GM18909 (cell line): ENCODE results near the gene GPR42.
"Not testable (repeated sequence)": the region's sequence is repeated elsewhere in the genome, so short reads cannot be mapped to it uniquely, and the experiment has no call there.

Experiments used
- ATAC-seq: cut with Tn5 transposase; IDR thresholded peaks from one replicate; pipeline ENCODE4 v1.9.1; 2021; ENCODE audit warnings: mild to moderate bottlenecking; ENCODE audit not compliant: unreplicated experiment, poor library complexity

Gene GPR42

GRCh38 chr19:35346193-35347052, 24.4 kb upstream of the GPR42 start:
- ATAC-seq: no peak

GRCh38 chr19:35347171-35347929, 23.5 kb upstream of the GPR42 start, which contains the start of gene FFAR1:
FFAR1 (plus strand) TSS chr19:35347902; CDS start chr19:35351552, 3,650 bp downstream.
- peak; percentile 59 for ATAC-seq

GRCh38 chr19:35347930-35348298, 23.0 kb upstream of the GPR42 start:
- ATAC-seq: no peak

GRCh38 chr19:35348911-35349611, 21.8 kb upstream of the GPR42 start:
- no peak for ATAC-seq

GRCh38 chr19:35349614-35350521, 21.0 kb upstream of the GPR42 start:
- ATAC-seq: no peak

- ATAC-seq: no peak
These were observed 20.3 kb upstream of the GPR42 start for GRCh38 chr19:35350591-35350990.

GRCh38 chr19:35351411-35352176, 19.3 kb upstream of the GPR42 start:
- ATAC-seq: no peak

GRCh38 chr19:35352177-35352447, 18.8 kb upstream of the GPR42 start:
- no peak for ATAC-seq

GRCh38 chr19:35352448-35353304, 18.2 kb upstream of the GPR42 start:
- no peak for ATAC-seq

GRCh38 chr19:35353635-35354034, 17.2 kb upstream of the GPR42 start:
- ATAC-seq: no peak

GRCh38 chr19:35354898-35355297, 16.0 kb upstream of the GPR42 start:
- no peak for ATAC-seq

GRCh38 chr19:35355791-35356460, 14.9 kb upstream of the GPR42 start:
- no peak for ATAC-seq

GRCh38 chr19:35357867-35358573, 12.8 kb upstream of the GPR42 start, which contains the start of gene FFAR3:
FFAR3 (plus strand) TSS chr19:35358460; CDS start chr19:35358891, 431 bp downstream.
- ATAC-seq: no peak

GRCh38 chr19:35358834-35359233, 12.0 kb upstream of the GPR42 start:
- not testable (repeated sequence) for ATAC-seq

- ATAC-seq: not testable (repeated sequence)
These were observed 11.5 kb upstream of the GPR42 start for GRCh38 chr19:35359395-35359794.

- ATAC-seq: not testable (repeated sequence)
These were observed 10.8 kb upstream of the GPR42 start for GRCh38 chr19:35360081-35360480.

GRCh38 chr19:35360880-35361420, 9.9 kb upstream of the GPR42 start:
- no peak for ATAC-seq
